HG02870 (cell line): ENCODE data around the gene MLPH.

Experiments
- ATAC-seq: cut with Tn5 transposase; IDR thresholded peaks from one replicate; pipeline ENCODE4 v1.9.1; 2021; ENCODE audit warnings: mild to moderate bottlenecking, moderate library complexity; ENCODE audit not compliant: unreplicated experiment

MLPH gene

GRCh38 chr2:237565974-237566373 is 78.9 kb downstream of the MLPH start:
- ATAC-seq, result no peak

- no peak for ATAC-seq
Observed at GRCh38 chr2:237566401-237567235, 79.6 kb downstream of the MLPH start, which contains the start of gene PRLH. TSS of gene PRLH (plus strand) at chr2:237566574. CDS start at chr2:237566574, 0 bp downstream.

- ATAC-seq, result no peak
Observed at GRCh38 chr2:237567276-237568029, 80.4 kb downstream of the MLPH start.

GRCh38 chr2:237568121-237568660 is 81.1 kb downstream of the MLPH start:
- no peak for ATAC-seq

GRCh38 chr2:237569041-237569440 is 82.0 kb downstream of the MLPH start:
- ATAC-seq, result no peak

GRCh38 chr2:237569896-237570295 is 82.8 kb downstream of the MLPH start:
- no peak for ATAC-seq

- no peak for ATAC-seq
Observed at GRCh38 chr2:237570776-237571335, 83.8 kb downstream of the MLPH start.

GRCh38 chr2:237571551-237571950 is 84.5 kb downstream of the MLPH start:
- ATAC-seq, result no peak

- ATAC-seq, result peak; percentile 62
Observed at GRCh38 chr2:237572021-237572741, 85.1 kb downstream of the MLPH start.

GRCh38 chr2:237572742-237573101 is 85.7 kb downstream of the MLPH start:
- no peak for ATAC-seq

- ATAC-seq, result no peak
Observed at GRCh38 chr2:237573721-237574415, 86.8 kb downstream of the MLPH start.

- no peak for ATAC-seq
Observed at GRCh38 chr2:237574467-237574866, 87.4 kb downstream of the MLPH start.

- no peak for ATAC-seq
Observed at GRCh38 chr2:237574894-237575868, 88.1 kb downstream of the MLPH start.

GRCh38 chr2:237575869-237576862 is 89.1 kb downstream of the MLPH start:
- ATAC-seq, result no peak

- ATAC-seq, result no peak
Observed at GRCh38 chr2:237576974-237577373, 89.9 kb downstream of the MLPH start.

GRCh38 chr2:237577458-237577857 is 90.4 kb downstream of the MLPH start:
- ATAC-seq, result no peak

- no peak for ATAC-seq
Observed at GRCh38 chr2:237577956-237578870, 91.2 kb downstream of the MLPH start.
